H9 (cell line): ENCODE results near the gene INSYN2B. TPM values are rescaled to one million over a fixed set of nuclear protein-coding genes. Genes with fewer than 3 reads are reported as not detected.

ENCODE experiments used
- DNase-seq: peaks from one replicate; pipeline ENCODE4 v3.0.0-alpha.2; 2017
- H2AFZ ChIP-seq: one replicate; pipeline ENCODE4 v1.6.1; 2013; ENCODE audit warnings: mild to moderate bottlenecking, low read length, control low read depth, moderate library complexity
- H2AK5ac ChIP-seq: 2 replicates; pipeline ENCODE4 v1.6.1; 2013; ENCODE audit warnings: low read length, control low read depth, mixed read lengths; ENCODE audit not compliant: insufficient read length
- H2BK120ac ChIP-seq: one replicate; pipeline ENCODE4 v1.6.1; 2013; ENCODE audit warnings: low read depth, mild to moderate bottlenecking, low read length, control low read depth, inconsistent platforms; ENCODE audit not compliant: poor library complexity, severe bottlenecking
- H2BK12ac ChIP-seq: 2 replicates; pipeline ENCODE4 v1.6.1; 2013; ENCODE audit warnings: low read length, control low read depth, mixed read lengths, low read depth; ENCODE audit not compliant: insufficient read length
- H2BK15ac ChIP-seq: 2 replicates; pipeline ENCODE4 v1.6.1; 2013; ENCODE audit warnings: low read depth, low read length, control low read depth
- H2BK20ac ChIP-seq: one replicate; pipeline ENCODE4 v1.6.1; 2013; ENCODE audit warnings: low read depth, mild to moderate bottlenecking, low read length, control low read depth, inconsistent platforms; ENCODE audit not compliant: poor library complexity, severe bottlenecking
- H2BK5ac ChIP-seq: 2 replicates; pipeline ENCODE4 v1.6.1; 2013; ENCODE audit warnings: low read length, control low read depth, mixed read lengths; ENCODE audit not compliant: insufficient read length
- H3K14ac ChIP-seq: 2 replicates; pipeline ENCODE4 v1.6.1; 2013; ENCODE audit warnings: low read length, control low read depth; ENCODE audit not compliant: insufficient read depth
- H3K18ac ChIP-seq: 2 replicates; pipeline ENCODE4 v1.6.1; 2013; ENCODE audit warnings: low read depth, mild to moderate bottlenecking, mixed read lengths, low read length, control low read depth; ENCODE audit not compliant: insufficient read length
- H3K23ac ChIP-seq: 2 replicates; pipeline ENCODE4 v1.6.1; 2013; ENCODE audit warnings: low read length, control low read depth, mixed read lengths, low read depth; ENCODE audit not compliant: insufficient read length
- H3K23me2 ChIP-seq: 2 replicates; pipeline ENCODE4 v1.6.1; 2013; ENCODE audit warnings: low read depth, mild to moderate bottlenecking, mixed read lengths, low read length, control low read depth; ENCODE audit not compliant: insufficient read length, poor library complexity, severe bottlenecking
- H3K27ac ChIP-seq: 2 replicates; pipeline ENCODE4 v1.5.1; 2013; ENCODE audit warnings: low read length, control low read depth, mixed read lengths, low read depth; ENCODE audit not compliant: insufficient read length
- H3K27me3 ChIP-seq: 2 replicates; pipeline ENCODE4 v1.6.1; 2013; ENCODE audit warnings: low read length, control low read depth, inconsistent platforms; ENCODE audit not compliant: insufficient read depth
- H3K4ac ChIP-seq: 2 replicates; pipeline ENCODE4 v1.6.1; 2013; ENCODE audit warnings: low read depth, mild to moderate bottlenecking, control low read depth, inconsistent platforms, low read length, moderate library complexity
- H3K4me1 ChIP-seq: 2 replicates; pipeline ENCODE4 v1.6.1; 2013; ENCODE audit warnings: low read length, control low read depth, inconsistent platforms; ENCODE audit not compliant: insufficient read depth
- H3K4me2 ChIP-seq: 2 replicates; pipeline ENCODE4 v1.6.1; 2013; ENCODE audit warnings: low read length, control low read depth, mixed read lengths; ENCODE audit not compliant: insufficient read length, insufficient read depth
- H3K56ac ChIP-seq: 2 replicates; pipeline ENCODE4 v1.6.1; 2013; ENCODE audit warnings: low read depth, mild to moderate bottlenecking, mixed read lengths, low read length, control low read depth; ENCODE audit not compliant: insufficient read length
- H3K79me1 ChIP-seq: 2 replicates; pipeline ENCODE4 v1.6.1; 2013; ENCODE audit warnings: low read depth, mild to moderate bottlenecking, moderate library complexity, low read length, control low read depth, inconsistent platforms; ENCODE audit not compliant: insufficient read depth, poor library complexity, severe bottlenecking
- H3K79me2 ChIP-seq: 2 replicates; pipeline ENCODE4 v1.6.1; 2013; ENCODE audit warnings: low read length, control low read depth, inconsistent platforms; ENCODE audit not compliant: insufficient read depth
- H3K9ac ChIP-seq: 2 replicates; pipeline ENCODE4 v1.6.1; 2013; ENCODE audit warnings: low read length, control low read depth, mixed read lengths; ENCODE audit not compliant: insufficient read length; ENCODE audit errors: extremely low read depth
- H3K9me3 ChIP-seq: one replicate; pipeline ENCODE4 v1.6.1; 2013; ENCODE audit warnings: low read depth, low read length, inconsistent platforms; ENCODE audit not compliant: control insufficient read depth
- H3T11ph ChIP-seq: one replicate; pipeline ENCODE4 v1.6.1; 2013; ENCODE audit warnings: mild to moderate bottlenecking, low read length, control low read depth, inconsistent platforms
- H4K20me1 ChIP-seq: one replicate; pipeline ENCODE4 v1.6.1; 2013; ENCODE audit not compliant: control insufficient read depth, insufficient read length, insufficient read depth
- H4K5ac ChIP-seq: 2 replicates; pipeline ENCODE4 v1.6.1; 2013; ENCODE audit warnings: low read depth, mild to moderate bottlenecking, mixed read lengths, low read length, control low read depth; ENCODE audit not compliant: insufficient read length
- H4K8ac ChIP-seq: replicated peaks from 2 replicates; pipeline ENCODE4 v1.6.1; 2013; ENCODE audit warnings: low read length, control low read depth, mixed read lengths, low read depth; ENCODE audit not compliant: insufficient read length
- H4K91ac ChIP-seq: 2 replicates; pipeline ENCODE4 v1.6.1; 2013; ENCODE audit warnings: low read depth, mild to moderate bottlenecking, moderate library complexity, mixed read lengths, low read length, control low read depth; ENCODE audit not compliant: insufficient read length
- H3K27ac Mint-ChIP-seq, 3 experiments: 2 replicates in 2 of 3; 3 replicates in 1 of 3; pipeline ENCODE4 v1.8.0; 2020 to 2021; ENCODE audit warnings: mixed read lengths in 3 of 3, mild to moderate bottlenecking in 1 of 3, moderate library complexity in 1 of 3
- H3K27me3 Mint-ChIP-seq: 2 replicates; pipeline ENCODE4 v1.8.0; 2021; ENCODE audit warnings: low read depth, mild to moderate bottlenecking, moderate library complexity, mixed read lengths
- H3K36me3 Mint-ChIP-seq, 3 experiments: 2 replicates in 2 of 3; 3 replicates in 1 of 3; pipeline ENCODE4 v1.8.0; 2020 to 2021; ENCODE audit warnings: low read depth in 3 of 3, mixed read lengths in 3 of 3; ENCODE audit not compliant: insufficient read depth in 1 of 3
- H3K4me1 Mint-ChIP-seq, 2 experiments: 2 replicates each; pipeline ENCODE4 v1.8.0; 2020; ENCODE audit warnings: mixed read lengths in 2 of 2
- H3K4me3 Mint-ChIP-seq, 2 experiments: 2 replicates in 1 of 2; 3 replicates in 1 of 2; pipeline ENCODE4 v1.8.0; 2020 to 2021; ENCODE audit warnings: mild to moderate bottlenecking in 2 of 2, mixed read lengths in 2 of 2, moderate library complexity in 1 of 2
- H3K9me3 Mint-ChIP-seq, 2 experiments: 2 replicates in 1 of 2; 3 replicates in 1 of 2; pipeline ENCODE4 v1.8.0; 2020; ENCODE audit warnings: mild to moderate bottlenecking in 2 of 2, mixed read lengths in 2 of 2, moderate library complexity in 1 of 2
- WGBS: extraction: QIAGEN DNeasy Blood & Tissue Kit; methylation state at CpG from one replicate; pipeline ENCODE4 v1.1.7; 2013; ENCODE audit warnings: missing lambda C conversion rate, low lambda C conversion rate, mixed read lengths; ENCODE audit not compliant: insufficient read length; ENCODE audit errors: extremely low coverage; 5-methylcytosine and 5-hydroxymethylcytosine counted together
- total RNA-seq: library from RNA; stranded (reverse); gene quantifications from 2 replicates; pipeline ENCODE4 v1.2.1, GENCODE V29; 2021
- TF ChIP-seq, protein P1 (sequence below): fragments of 200-600 bp; sonication (generic); conservative IDR thresholded peaks from 3 replicates; pipeline ENCODE4 v1.8.0; 2021; ENCODE audit warnings: antibody characterized with exemption, mild to moderate bottlenecking

The INSYN2B gene
- total RNA-seq, 1 experiment from 2014 or later: not detected

DNA sequence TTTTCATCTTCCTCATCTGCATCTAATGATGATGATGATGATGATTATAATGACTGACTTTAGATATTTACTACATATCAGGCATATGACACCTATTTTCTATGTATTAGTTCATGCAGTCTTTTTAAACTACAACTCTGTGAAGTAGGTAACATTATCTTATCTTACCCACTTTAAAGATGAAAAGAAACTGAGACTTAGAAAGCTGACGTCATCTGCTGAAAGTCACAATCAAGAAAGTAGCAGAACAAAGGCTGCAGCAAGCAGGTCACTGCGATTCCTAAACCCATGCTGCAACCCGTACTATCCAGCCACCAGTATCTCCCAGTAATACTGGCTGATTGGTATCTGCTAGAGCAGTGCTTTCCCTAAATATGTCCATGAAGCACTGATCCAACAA lies 40.1 kb upstream of the INSYN2B start:
- Histone ChIP-seq H3K4me1 (no peaks in the 10 kb centered on the region), H3K23ac (no peak overlapping the region)
- no peaks in the 10 kb centered on the region for H3K4me1 Mint-ChIP-seq

More for the DNA sequence above, 40.1 kb upstream of the INSYN2B start:
- Histone ChIP-seq H2AFZ (no peak overlapping the region), H3K27ac (no peak overlapping the region), H3K56ac (no peak overlapping the region), H2BK12ac (no peak overlapping the region), H2BK5ac (no peak overlapping the region), H3K14ac (no peak overlapping the region), H4K5ac (no peak overlapping the region), H3K79me1 (no peaks in the 10 kb centered on the region), H2BK20ac (no peak overlapping the region), H3T11ph (no peak overlapping the region), H2BK15ac (no peak overlapping the region), H3K4ac (no peak overlapping the region), H2BK120ac (no peak overlapping the region), H3K4me2 (no peak overlapping the region), H3K27me3 (no peaks in the 10 kb centered on the region), H3K18ac (no peak overlapping the region), H2AK5ac (no peak overlapping the region), H4K8ac (no peak overlapping the region), H4K20me1 (no peaks in the 10 kb centered on the region), H3K23me2 (no peaks in the 10 kb centered on the region), H4K91ac (no peak overlapping the region), H3K9ac (no peak overlapping the region), H3K79me2 (no peaks in the 10 kb centered on the region), H3K9me3 (no peaks in the 10 kb centered on the region)
- no CpG with 5 or more reads among the region's 3 CpGs for WGBS
- DNase-seq: no peak
- H3K27me3 Mint-ChIP-seq: peaks cover 10% of the 10 kb centered on the region
- no peaks in the 10 kb centered on the region for H3K9me3 Mint-ChIP-seq
- H3K4me3 Mint-ChIP-seq: no peak overlapping the region
- TF ChIP-seq, protein P1, sequence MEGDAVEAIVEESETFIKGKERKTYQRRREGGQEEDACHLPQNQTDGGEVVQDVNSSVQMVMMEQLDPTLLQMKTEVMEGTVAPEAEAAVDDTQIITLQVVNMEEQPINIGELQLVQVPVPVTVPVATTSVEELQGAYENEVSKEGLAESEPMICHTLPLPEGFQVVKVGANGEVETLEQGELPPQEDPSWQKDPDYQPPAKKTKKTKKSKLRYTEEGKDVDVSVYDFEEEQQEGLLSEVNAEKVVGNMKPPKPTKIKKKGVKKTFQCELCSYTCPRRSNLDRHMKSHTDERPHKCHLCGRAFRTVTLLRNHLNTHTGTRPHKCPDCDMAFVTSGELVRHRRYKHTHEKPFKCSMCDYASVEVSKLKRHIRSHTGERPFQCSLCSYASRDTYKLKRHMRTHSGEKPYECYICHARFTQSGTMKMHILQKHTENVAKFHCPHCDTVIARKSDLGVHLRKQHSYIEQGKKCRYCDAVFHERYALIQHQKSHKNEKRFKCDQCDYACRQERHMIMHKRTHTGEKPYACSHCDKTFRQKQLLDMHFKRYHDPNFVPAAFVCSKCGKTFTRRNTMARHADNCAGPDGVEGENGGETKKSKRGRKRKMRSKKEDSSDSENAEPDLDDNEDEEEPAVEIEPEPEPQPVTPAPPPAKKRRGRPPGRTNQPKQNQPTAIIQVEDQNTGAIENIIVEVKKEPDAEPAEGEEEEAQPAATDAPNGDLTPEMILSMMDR: no peak
- no peak overlapping the region for H3K27ac Mint-ChIP-seq
- no peaks in the 10 kb centered on the region for H3K36me3 Mint-ChIP-seq
